Mesendoderm (in vitro differentiated cells): ENCODE results near the gene CCDC78.
"Not testable (repeated sequence)": the region's sequence is repeated elsewhere in the genome, so short reads cannot be mapped to it uniquely, and the experiment has no call there.

ENCODE experiments used
- DNase-seq: peaks from one replicate; pipeline ENCODE4 v3.0.0; 2013
- H2AK5ac ChIP-seq: 2 replicates; pipeline ENCODE4 v1.6.1; 2013; ENCODE audit warnings: low read length, inconsistent platforms
- H2BK120ac ChIP-seq: 2 replicates; pipeline ENCODE4 v1.6.1; 2013; ENCODE audit warnings: low read depth, mild to moderate bottlenecking, low read length, moderate library complexity, mixed read lengths
- H2BK15ac ChIP-seq: replicated peaks from 2 replicates; pipeline ENCODE4 v1.6.1; 2013; ENCODE audit warnings: low read depth, mild to moderate bottlenecking, moderate library complexity
- H2BK5ac ChIP-seq: 2 replicates; pipeline ENCODE4 v1.6.1; 2013; ENCODE audit warnings: low read length, inconsistent platforms
- H3K18ac ChIP-seq: 2 replicates; pipeline ENCODE4 v1.6.1; 2013; ENCODE audit warnings: mild to moderate bottlenecking, low read length, mixed read lengths
- H3K23ac ChIP-seq: one replicate; pipeline ENCODE4 v1.6.1; 2013; ENCODE audit warnings: low read length
- H3K27ac ChIP-seq: 2 replicates; pipeline ENCODE4 v1.5.1; 2013; ENCODE audit warnings: low read depth, mild to moderate bottlenecking, inconsistent platforms, low read length, moderate library complexity
- H3K27me3 ChIP-seq: 2 replicates; pipeline ENCODE4 v1.6.1; 2013; ENCODE audit warnings: low read length, control low read depth, mild to moderate bottlenecking, inconsistent platforms; ENCODE audit not compliant: insufficient read depth, poor library complexity
- H3K36me3 ChIP-seq: 2 replicates; pipeline ENCODE4 v1.6.1; 2013; ENCODE audit warnings: low read length, inconsistent platforms; ENCODE audit not compliant: control insufficient read depth, insufficient read depth
- H3K4ac ChIP-seq: one replicate; pipeline ENCODE4 v1.6.1; 2013; ENCODE audit warnings: low read depth, mild to moderate bottlenecking, low read length, moderate library complexity
- H3K4me1 ChIP-seq: 2 replicates; pipeline ENCODE4 v1.6.1; 2013; ENCODE audit warnings: low read depth, low read length, inconsistent platforms; ENCODE audit not compliant: control insufficient read depth
- H3K4me2 ChIP-seq: 2 replicates; pipeline ENCODE4 v1.6.1; 2013; ENCODE audit warnings: low read length
- H3K4me3 ChIP-seq: 2 replicates; pipeline ENCODE4 v1.5.1; 2013; ENCODE audit warnings: mild to moderate bottlenecking, low read length
- H3K56ac ChIP-seq: one replicate; pipeline ENCODE4 v1.6.1; 2013; ENCODE audit warnings: low read length
- H3K79me1 ChIP-seq: 2 replicates; pipeline ENCODE4 v1.6.1; 2013; ENCODE audit warnings: low read length, inconsistent platforms
- H3K79me2 ChIP-seq: 2 replicates; pipeline ENCODE4 v1.6.1; 2013; ENCODE audit warnings: mild to moderate bottlenecking, low read length; ENCODE audit not compliant: control insufficient read depth, insufficient read depth
- H3K9ac ChIP-seq: 2 replicates; pipeline ENCODE4 v1.6.1; 2013; ENCODE audit warnings: low read length, inconsistent platforms
- H4K5ac ChIP-seq: one replicate; pipeline ENCODE4 v1.6.1; 2013; ENCODE audit warnings: low read length
- H4K8ac ChIP-seq: one replicate; pipeline ENCODE4 v1.6.1; 2013; ENCODE audit warnings: low read depth, mild to moderate bottlenecking, control low read depth, low read length, moderate library complexity
- WGBS: extraction: QIAGEN DNeasy Blood & Tissue Kit; methylation state at CpG from one replicate; pipeline ENCODE4 v1.1.7; 2013; ENCODE audit warnings: low lambda C conversion rate, missing lambda C conversion rate; ENCODE audit not compliant: insufficient coverage; ENCODE audit errors: extremely low coverage; 5-methylcytosine and 5-hydroxymethylcytosine counted together

The CCDC78 gene

DNA sequence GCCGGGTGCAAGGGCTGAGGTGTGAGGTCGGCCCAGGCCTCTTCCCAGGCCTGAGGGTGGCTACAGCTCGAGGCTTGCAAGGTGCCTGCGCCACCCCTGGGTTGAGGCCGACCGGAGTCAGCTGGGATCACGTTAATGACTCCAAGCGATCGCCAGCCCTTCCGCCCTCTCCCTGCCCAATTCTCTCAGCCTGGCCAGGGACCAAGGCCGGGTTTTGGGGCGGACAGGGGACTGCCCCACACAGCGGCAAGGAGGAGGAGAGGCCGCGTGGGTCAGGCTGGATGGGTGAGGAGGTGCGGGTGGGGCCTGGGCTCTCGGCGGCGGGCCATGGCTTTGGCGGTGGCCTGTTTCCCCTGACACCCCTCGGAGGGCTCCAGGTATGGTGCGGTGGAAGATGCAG lies 32.9 kb downstream of the CCDC78 start:
- no peak overlapping the region for H3K23ac ChIP-seq
- H3K4ac ChIP-seq: no peak overlapping the region
- no peaks in the 10 kb centered on the region for H3K79me2 ChIP-seq
- H3K27me3 ChIP-seq: peaks cover 25% of the 10 kb centered on the region
- H2BK120ac ChIP-seq: no peak overlapping the region
- no peak overlapping the region for H3K4me2 ChIP-seq
- H3K18ac ChIP-seq: no peak overlapping the region
- H3K4me1 ChIP-seq: peaks cover 3% of the 10 kb centered on the region
- no peak overlapping the region for H4K5ac ChIP-seq
- no peak overlapping the region for H3K4me3 ChIP-seq
- peaks cover 9% of the 10 kb centered on the region for H3K79me1 ChIP-seq
- no peak overlapping the region for H4K8ac ChIP-seq
- H3K36me3 ChIP-seq: no peaks in the 10 kb centered on the region
- H3K27ac ChIP-seq: no peak overlapping the region
- no peak overlapping the region for H3K9ac ChIP-seq
- no peak overlapping the region for H3K56ac ChIP-seq
- H2BK15ac ChIP-seq: no peak overlapping the region
- no CpG with 5 or more reads among the region's 22 CpGs for WGBS
- no peak overlapping the region for H2AK5ac ChIP-seq
- no peak for DNase-seq
- no peak overlapping the region for H2BK5ac ChIP-seq

GRCh38 chr16:692356-693108 lies 33.7 kb downstream of the CCDC78 start:
- H3K4me2 ChIP-seq: no peak overlapping the region
- no peaks in the 10 kb centered on the region for H3K36me3 ChIP-seq
- H2BK15ac ChIP-seq: no peak overlapping the region
- no peak overlapping the region for H4K8ac ChIP-seq
- H3K9ac ChIP-seq: no peak overlapping the region
- H2AK5ac ChIP-seq: no peak overlapping the region
- H3K56ac ChIP-seq: no peak overlapping the region
- H3K18ac ChIP-seq: no peak overlapping the region
- no peak for DNase-seq
- H3K27me3 ChIP-seq: peaks cover 25% of the 10 kb centered on the region
- H3K23ac ChIP-seq: no peak overlapping the region
- H4K5ac ChIP-seq: no peak overlapping the region
- H3K4ac ChIP-seq: no peak overlapping the region
- WGBS: no CpG with 5 or more reads among the region's 10 CpGs
- H3K4me3 ChIP-seq: no peak overlapping the region
- H3K4me1 ChIP-seq: peaks cover 3% of the 10 kb centered on the region
- H3K79me2 ChIP-seq: no peaks in the 10 kb centered on the region
- no peak overlapping the region for H3K27ac ChIP-seq
- H3K79me1 ChIP-seq: peaks cover 9% of the 10 kb centered on the region
- H2BK5ac ChIP-seq: no peak overlapping the region
- no peak overlapping the region for H2BK120ac ChIP-seq

- H2AK5ac ChIP-seq, H3K9ac ChIP-seq, H3K79me2 ChIP-seq, H3K79me1 ChIP-seq, DNase-seq, H4K8ac ChIP-seq, H3K27ac ChIP-seq, H3K23ac ChIP-seq, H4K5ac ChIP-seq, H3K56ac ChIP-seq, H2BK120ac ChIP-seq, H3K4me2 ChIP-seq, H3K36me3 ChIP-seq, H3K4ac ChIP-seq, H2BK15ac ChIP-seq, H3K4me1 ChIP-seq, H2BK5ac ChIP-seq, H3K4me3 ChIP-seq, H3K18ac ChIP-seq: not testable (repeated sequence)
- WGBS: no CpG with 5 or more reads among the region's 16 CpGs
- peaks cover 25% of the 10 kb centered on the region for H3K27me3 ChIP-seq
Observed at GRCh38 chr16:691242-691641, 35.0 kb downstream of the CCDC78 start.

GRCh38 chr16:689175-689897 lies 36.9 kb downstream of the CCDC78 start:
- H2AK5ac ChIP-seq: peak overlapping the region; percentile 81
- H3K4me2 ChIP-seq: peak overlapping the region; percentile 98
- no CpG with 5 or more reads among the region's 26 CpGs for WGBS
- H3K56ac ChIP-seq: peak overlapping the region; percentile 93
- H3K4me1 ChIP-seq: peaks cover 3% of the 10 kb centered on the region
- H3K4ac ChIP-seq: no peak overlapping the region
- H3K27me3 ChIP-seq: peaks cover 16% of the 10 kb centered on the region
- H3K4me3 ChIP-seq: peak overlapping the region; percentile 85
- H3K23ac ChIP-seq: no peak overlapping the region
- no peak overlapping the region for H2BK5ac ChIP-seq
- no peak overlapping the region for H2BK120ac ChIP-seq
- H3K9ac ChIP-seq: peak overlapping the region; percentile 92
- H3K27ac ChIP-seq: no peak overlapping the region
- peaks cover 9% of the 10 kb centered on the region for H3K79me1 ChIP-seq
- H3K18ac ChIP-seq: no peak overlapping the region
- no peak overlapping the region for H4K5ac ChIP-seq
- no peak for DNase-seq
- H3K36me3 ChIP-seq: no peaks in the 10 kb centered on the region
- H4K8ac ChIP-seq: no peak overlapping the region
- H3K79me2 ChIP-seq: no peaks in the 10 kb centered on the region
- no peak overlapping the region for H2BK15ac ChIP-seq

- Histone ChIP-seq H3K4ac (no peak overlapping the region), H3K23ac (no peak overlapping the region), H4K8ac (no peak overlapping the region), H3K9ac (no peak overlapping the region), H4K5ac (no peak overlapping the region), H3K4me3 (no peak overlapping the region), H2BK15ac (no peak overlapping the region), H3K18ac (no peak overlapping the region), H3K27me3 (peaks cover 4% of the 10 kb centered on the region), H2BK120ac (no peak overlapping the region), H2AK5ac (no peak overlapping the region), H3K4me1 (peaks cover 3% of the 10 kb centered on the region), H3K36me3 (peaks cover 6% of the 10 kb centered on the region), H3K79me1 (peaks cover 14% of the 10 kb centered on the region), H2BK5ac (no peak overlapping the region), H3K79me2 (peaks cover 3% of the 10 kb centered on the region), H3K4me2 (no peak overlapping the region), H3K56ac (no peak overlapping the region), H3K27ac (no peak overlapping the region)
- DNase-seq: no peak
- WGBS: no CpG with 5 or more reads among the region's 19 CpGs
Observed at GRCh38 chr16:687499-687898, 38.7 kb downstream of the CCDC78 start.
